Measurements from ENCODE around the gene ALK. TPM values are rescaled to one million over a fixed set of nuclear protein-coding genes. Genes with fewer than 3 reads are reported as not detected.

The ALK gene
- total and polyA plus RNA-seq, 2 donors (not counting 1 experiment from before 2014, with no cell fraction given) = under 0.01 to 0.02 TPM

DNA sequence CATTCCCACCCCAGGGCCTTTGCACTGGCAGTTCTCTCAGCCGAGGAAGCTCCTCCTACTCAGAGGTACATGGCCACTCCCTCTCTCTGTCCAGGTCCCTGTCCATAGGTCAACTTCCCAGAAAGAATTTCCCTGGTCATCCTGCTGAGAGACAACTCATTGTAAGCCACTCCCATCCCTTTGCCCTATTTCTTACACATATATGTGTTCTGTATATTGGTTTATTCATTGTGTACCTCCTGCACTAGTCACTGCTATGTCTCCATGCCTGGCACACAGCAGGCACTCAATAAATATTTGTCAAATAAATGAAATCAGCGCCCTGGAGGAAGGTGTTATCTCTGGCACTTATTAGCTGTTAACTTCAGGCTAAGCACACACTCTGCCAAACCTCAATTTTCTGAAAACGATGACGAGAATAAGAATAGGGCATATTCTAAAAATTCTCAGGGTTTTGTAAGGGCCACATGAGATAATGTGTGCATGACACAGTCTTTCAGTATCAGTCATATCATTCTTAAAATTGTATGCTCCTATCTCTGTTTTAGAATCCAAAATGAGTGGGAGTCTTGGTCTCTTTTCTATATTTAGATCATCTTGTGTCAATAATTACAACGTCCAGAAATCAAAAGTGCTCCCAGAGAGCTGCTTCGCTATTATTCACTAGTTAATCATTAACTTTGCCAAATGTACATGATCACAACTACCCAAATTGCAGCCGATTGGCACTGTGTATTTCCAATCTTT lies 198.0 kb downstream of the ALK start:
- Histone ChIP-seq H3K27me3 (ENCODE audit: control insufficient read depth, insufficient read depth, low read length) (peaks cover 2% of the 10 kb centered on the region), H3K9me3 (ENCODE audit: control insufficient read depth, insufficient read depth, low read depth, low read length) (no peaks in the 10 kb centered on the region), H3K79me2 (ENCODE audit: control insufficient read depth, insufficient read depth, low read length) (no peaks in the 10 kb centered on the region), H3K9ac (ENCODE audit: insufficient read depth, low read length) (no peak overlapping the region), H3K27ac (ENCODE audit: insufficient read depth, low read length) (no peak overlapping the region), H3K36me3 (ENCODE audit: control insufficient read depth, insufficient read depth, low read length) (no peaks in the 10 kb centered on the region), H3K4me2 (ENCODE audit: extremely low read depth, insufficient read depth, low read length) (no peak overlapping the region), H4K20me1 (ENCODE audit: control insufficient read depth, extremely low read depth, insufficient read depth, low read length) (no peaks in the 10 kb centered on the region), H2AFZ (ENCODE audit: low read length) (no peak overlapping the region), H3K4me3 (replicated peaks in 1 of 4; ENCODE audit: control extremely low read depth in 1 of 4, insufficient read depth in 1 of 4, low read depth in 3 of 4, low read length in 4 of 4) (no peak overlapping the region), H3K4me1 (ENCODE audit: control insufficient read depth, extremely low read depth, insufficient read depth, low read length) (no peaks in the 10 kb centered on the region)
- TF ChIP-seq EZH2 (IDR thresholded peaks at IDR 0.05; ENCODE audit: low read length, missing control alignments) = no peak
- TF ChIP-seq, protein P1, sequence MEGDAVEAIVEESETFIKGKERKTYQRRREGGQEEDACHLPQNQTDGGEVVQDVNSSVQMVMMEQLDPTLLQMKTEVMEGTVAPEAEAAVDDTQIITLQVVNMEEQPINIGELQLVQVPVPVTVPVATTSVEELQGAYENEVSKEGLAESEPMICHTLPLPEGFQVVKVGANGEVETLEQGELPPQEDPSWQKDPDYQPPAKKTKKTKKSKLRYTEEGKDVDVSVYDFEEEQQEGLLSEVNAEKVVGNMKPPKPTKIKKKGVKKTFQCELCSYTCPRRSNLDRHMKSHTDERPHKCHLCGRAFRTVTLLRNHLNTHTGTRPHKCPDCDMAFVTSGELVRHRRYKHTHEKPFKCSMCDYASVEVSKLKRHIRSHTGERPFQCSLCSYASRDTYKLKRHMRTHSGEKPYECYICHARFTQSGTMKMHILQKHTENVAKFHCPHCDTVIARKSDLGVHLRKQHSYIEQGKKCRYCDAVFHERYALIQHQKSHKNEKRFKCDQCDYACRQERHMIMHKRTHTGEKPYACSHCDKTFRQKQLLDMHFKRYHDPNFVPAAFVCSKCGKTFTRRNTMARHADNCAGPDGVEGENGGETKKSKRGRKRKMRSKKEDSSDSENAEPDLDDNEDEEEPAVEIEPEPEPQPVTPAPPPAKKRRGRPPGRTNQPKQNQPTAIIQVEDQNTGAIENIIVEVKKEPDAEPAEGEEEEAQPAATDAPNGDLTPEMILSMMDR (conservative IDR thresholded peaks at IDR 0.05 in 1 of 2, IDR thresholded peaks at IDR 0.05 in 1 of 2; ENCODE audit: low read depth in 1 of 2, low read length in 2 of 2) = no peak
- no peak for DNase-seq (ENCODE audit: low read depth in 2 of 2)

GRCh38 chr2:29719639-29720038 lies 201.7 kb downstream of the ALK start:
- Histone ChIP-seq H2AFZ (ENCODE audit: low read length) (no peak overlapping the region), H3K4me3 (replicated peaks in 1 of 4; ENCODE audit: control extremely low read depth in 1 of 4, insufficient read depth in 1 of 4, low read depth in 3 of 4, low read length in 4 of 4) (no peak overlapping the region), H3K9ac (ENCODE audit: insufficient read depth, low read length) (no peak overlapping the region), H3K36me3 (ENCODE audit: control insufficient read depth, insufficient read depth, low read length) (no peaks in the 10 kb centered on the region), H3K4me2 (ENCODE audit: extremely low read depth, insufficient read depth, low read length) (no peak overlapping the region), H3K4me1 (ENCODE audit: control insufficient read depth, extremely low read depth, insufficient read depth, low read length) (no peaks in the 10 kb centered on the region), H3K27me3 (ENCODE audit: control insufficient read depth, insufficient read depth, low read length) (peaks cover 2% of the 10 kb centered on the region), H3K9me3 (ENCODE audit: control insufficient read depth, insufficient read depth, low read depth, low read length) (no peaks in the 10 kb centered on the region), H3K27ac (ENCODE audit: insufficient read depth, low read length) (no peak overlapping the region), H3K79me2 (ENCODE audit: control insufficient read depth, insufficient read depth, low read length) (no peaks in the 10 kb centered on the region), H4K20me1 (ENCODE audit: control insufficient read depth, extremely low read depth, insufficient read depth, low read length) (no peaks in the 10 kb centered on the region)
- TF ChIP-seq EZH2 (IDR thresholded peaks at IDR 0.05; ENCODE audit: low read length, missing control alignments) = no peak
- TF ChIP-seq, protein P1 (conservative IDR thresholded peaks at IDR 0.05 in 1 of 2, IDR thresholded peaks at IDR 0.05 in 1 of 2; ENCODE audit: low read depth in 1 of 2, low read length in 2 of 2) = no peak
- no peak for DNase-seq (ENCODE audit: low read depth in 2 of 2)

DNA sequence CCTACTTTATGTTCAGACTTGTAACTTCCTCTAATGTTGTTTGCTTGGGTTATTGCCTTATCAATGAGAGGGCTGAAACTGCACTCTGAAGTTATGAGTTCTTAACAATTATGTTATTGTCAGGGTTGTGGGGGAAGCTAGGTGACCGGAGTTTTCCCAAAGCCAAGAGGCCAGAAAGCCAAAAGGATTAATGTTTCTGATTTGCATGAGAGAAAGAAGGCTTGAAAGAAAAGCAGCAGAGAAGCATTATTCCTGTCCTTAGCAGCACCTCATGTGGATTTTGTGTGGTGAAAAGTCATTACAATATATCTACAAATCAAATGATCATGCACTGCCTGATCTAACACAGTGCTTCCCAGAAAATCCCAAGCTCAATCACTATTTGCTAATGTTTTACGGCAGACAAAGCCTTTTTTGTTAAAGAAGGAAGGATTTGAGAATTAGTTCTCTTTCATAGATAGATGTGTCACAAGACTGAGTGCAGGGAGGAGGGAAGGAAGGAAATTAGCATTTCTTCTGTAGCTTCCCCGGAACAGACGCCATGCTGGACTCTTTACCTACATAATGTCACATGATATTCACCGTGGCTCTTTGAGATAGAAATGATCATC lies 203.2 kb downstream of the ALK start:
- H3K36me3 ChIP-seq (ENCODE audit: control insufficient read depth, insufficient read depth, low read length) = no peaks in the 10 kb centered on the region
- H3K27me3 ChIP-seq (ENCODE audit: control insufficient read depth, insufficient read depth, low read length) = peaks cover 2% of the 10 kb centered on the region
- no peak overlapping the region for H3K4me2 ChIP-seq (ENCODE audit: extremely low read depth, insufficient read depth, low read length)
- H4K20me1 ChIP-seq (ENCODE audit: control insufficient read depth, extremely low read depth, insufficient read depth, low read length) = no peaks in the 10 kb centered on the region
- H3K4me1 ChIP-seq (ENCODE audit: control insufficient read depth, extremely low read depth, insufficient read depth, low read length) = no peaks in the 10 kb centered on the region
- no peak overlapping the region for H3K27ac ChIP-seq (ENCODE audit: insufficient read depth, low read length)
- TF ChIP-seq, protein P1 (conservative IDR thresholded peaks at IDR 0.05 in 1 of 2, IDR thresholded peaks at IDR 0.05 in 1 of 2; ENCODE audit: low read depth in 1 of 2, low read length in 2 of 2) = no peak
- no peak for TF ChIP-seq EZH2 (IDR thresholded peaks at IDR 0.05; ENCODE audit: low read length, missing control alignments)
- H3K4me3 ChIP-seq (replicated peaks in 1 of 4; ENCODE audit: control extremely low read depth in 1 of 4, insufficient read depth in 1 of 4, low read depth in 3 of 4, low read length in 4 of 4) = no peak overlapping the region
- no peaks in the 10 kb centered on the region for H3K9me3 ChIP-seq (ENCODE audit: control insufficient read depth, insufficient read depth, low read depth, low read length)
- no peak overlapping the region for H3K9ac ChIP-seq (ENCODE audit: insufficient read depth, low read length)
- no peak for DNase-seq (ENCODE audit: low read depth in 2 of 2)
- no peaks in the 10 kb centered on the region for H3K79me2 ChIP-seq (ENCODE audit: control insufficient read depth, insufficient read depth, low read length)
- H2AFZ ChIP-seq (ENCODE audit: low read length) = no peak overlapping the region
